Measurements from ENCODE around the gene RBM5.

RBM5 gene

GRCh38 chr3:50163572-50164455, 75.1 kb downstream of the RBM5 start:
- no peak for DNase-seq

DNA sequence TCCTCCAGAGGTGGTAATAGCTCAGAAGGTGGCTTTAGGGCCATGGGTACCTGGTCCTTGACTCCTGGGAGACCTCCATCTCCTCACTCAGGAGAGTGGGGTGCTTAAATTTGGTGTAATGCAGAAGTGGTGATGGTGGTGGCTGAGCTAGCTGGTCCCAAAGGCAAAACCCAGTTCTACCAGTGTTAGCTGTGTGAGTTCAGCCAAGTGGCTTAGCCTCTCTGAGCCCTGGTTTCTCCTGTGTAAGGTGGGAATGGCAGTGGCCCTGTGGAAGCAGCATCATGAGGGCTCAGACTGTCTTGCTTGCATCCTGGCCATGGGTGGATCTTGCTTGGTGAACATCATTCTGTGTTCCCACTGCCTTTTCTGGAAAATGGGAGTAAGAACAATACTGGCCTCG, 75.8 kb downstream of the RBM5 start:
- no peak for DNase-seq

- DNase-seq = no peak
These were observed 76.5 kb downstream of the RBM5 start for GRCh38 chr3:50164984-50165909.

DNA sequence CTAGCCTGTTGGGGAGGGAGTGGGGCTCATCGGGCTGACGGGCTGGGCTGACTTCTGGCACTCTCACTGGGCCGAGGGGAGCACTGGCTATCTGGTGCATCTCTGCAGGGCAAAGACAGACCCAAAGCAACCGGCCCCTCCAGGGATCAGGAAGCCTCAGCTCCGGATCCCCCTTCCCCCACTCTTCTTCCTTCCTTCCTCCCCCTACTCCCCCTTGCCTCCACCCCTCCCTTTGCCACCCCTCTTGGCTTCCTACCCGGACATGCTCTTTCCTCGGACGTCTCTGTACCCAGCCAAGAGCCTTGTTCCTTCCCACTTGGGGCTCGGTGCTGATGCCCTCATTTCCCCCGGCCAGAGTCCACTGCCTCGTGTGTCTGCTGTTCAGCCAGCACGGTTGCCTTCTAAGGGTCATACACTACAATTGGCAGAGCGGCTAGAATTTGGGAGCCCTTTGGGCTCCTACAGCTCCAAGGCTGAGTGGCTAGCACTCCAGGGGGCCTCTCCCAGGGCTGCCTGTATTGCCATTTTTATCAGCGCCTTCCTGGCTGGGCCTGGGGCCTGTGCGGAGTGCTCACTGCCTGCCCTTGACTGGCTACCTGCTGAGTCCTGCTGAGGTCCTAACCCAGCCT, 77.3 kb downstream of the RBM5 start:
- DNase-seq = no peak

DNA sequence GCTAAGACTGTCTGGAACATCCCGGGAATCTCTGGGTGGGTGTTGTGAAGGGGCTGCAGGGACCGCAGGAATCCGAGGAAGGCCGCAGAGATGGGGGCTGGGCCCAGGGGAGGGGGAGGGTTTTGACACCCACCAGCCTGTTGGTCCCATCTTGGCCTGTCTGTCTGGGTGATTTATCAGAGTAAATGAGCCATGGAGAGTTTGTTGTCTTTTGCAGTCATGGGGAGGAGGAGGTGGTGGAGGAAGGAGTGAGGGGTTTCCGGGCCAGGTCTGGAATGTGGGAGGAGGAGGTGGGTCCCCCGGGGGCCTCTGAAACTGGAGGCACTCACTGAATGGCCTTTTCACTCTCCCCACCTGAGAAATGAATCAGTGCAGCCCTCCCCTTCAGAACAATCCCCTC, 77.9 kb downstream of the RBM5 start:
- DNase-seq = no peak

- DNase-seq = no peak
These were observed 78.5 kb downstream of the RBM5 start for GRCh38 chr3:50167069-50167840.

GRCh38 chr3:50167841-50168209, 79.1 kb downstream of the RBM5 start:
- DNase-seq = no peak

GRCh38 chr3:50168388-50168787, 79.7 kb downstream of the RBM5 start:
- DNase-seq = no peak
